ENCODE data around the gene SLC7A4.
"Not testable (repeated sequence)": the region's sequence is repeated elsewhere in the genome, so short reads cannot be mapped to it uniquely, and the experiment has no call there.

GRCh38 chr22:21071796-21072195, 39.4 kb upstream of the SLC7A4 start:
- not testable (repeated sequence) for TF ChIP-seq CTCF (IDR thresholded peaks at IDR 0.05; ENCODE audit: borderline replicate concordance, extremely low read depth, low read length, poor library complexity, severe bottlenecking); EZH2 (IDR thresholded peaks at IDR 0.05; ENCODE audit: borderline replicate concordance, low read depth, low read length, severe bottlenecking)

Data from DND-41 (cell line).